Smooth muscle cell of bladder (primary cell): Measurements from ENCODE around the gene PARVA. TPM values are rescaled to one million over a fixed set of nuclear protein-coding genes. Genes with fewer than 3 reads are reported as not detected.

Experiments used
- total RNA-seq: library from RNA; depleted of rRNA; stranded (reverse); fragments of >200 nt; gene quantifications from 2 replicates; pipeline ENCODE4 v1.2.3, GENCODE V29; 2014

Gene PARVA
- total RNA-seq = 38.3 and 42.9 TPM in 2 replicates

GRCh38 chr11:12377106-12377823 lies at the start of gene PARVA:
PARVA (plus strand) TSS chr11:12377571; CDS start chr11:12377648, 77 bp downstream.

